Mucosa of descending colon (tissue), 3 donors: ENCODE measurements around the gene MED20. TPM values are rescaled to one million over a fixed set of nuclear protein-coding genes. Genes with fewer than 3 reads are reported as not detected.
A peak's percentile ranks its signal among the peaks of the same experiment; 100 is the strongest.

Experiments
- ATAC-seq: fragments of 200-7000 bp; cut with Tn5 transposase; one replicate; pipeline ENCODE4 v1.9.1; 2020; ENCODE audit warnings: mild to moderate bottlenecking, moderate library complexity
- DNase-seq, 3 donors: peaks; one replicate each; pipeline ENCODE4 v3.0.0-alpha.2; 2020
- H3K36me3 ChIP-seq: fragments of 200-600 bp; one replicate; pipeline ENCODE4 v1.8.0; 2021; ENCODE audit warnings: low read depth, mild to moderate bottlenecking
- H3K4me1 ChIP-seq: fragments of 200-600 bp; one replicate; pipeline ENCODE4 v1.8.0; 2021; ENCODE audit warnings: low read depth, mild to moderate bottlenecking
- H3K4me3 ChIP-seq: fragments of 200-600 bp; one replicate; pipeline ENCODE4 v1.8.0; 2021; ENCODE audit warnings: mild to moderate bottlenecking
- H3K9me3 ChIP-seq: fragments of 200-600 bp; one replicate; pipeline ENCODE4 v1.8.0; 2021; ENCODE audit warnings: mild to moderate bottlenecking
- CTCF ChIP-seq: fragments of 200-600 bp; IDR thresholded peaks from one replicate; pipeline ENCODE4 v1.8.0; 2022; ENCODE audit warnings: antibody characterized with exemption, mild to moderate bottlenecking
- intact Hi-C, 2 donors: fragments of 100-400 bp; cut with DNase I in 1 of 2; cut with micrococcal nuclease in 1 of 2; formaldehyde crosslinking; loops; one replicate each; pipeline versions ENCODE4 v1.11.0 to v1.11.1; 2022; cut with DNase I, micrococcal nuclease
- total RNA-seq, 3 donors: library from RNA; stranded (reverse); fragmentation: NEBNext Ultra II Directional in 2 of 3; extraction: Animal tissue kit (Norgen Biotek cat#: 25700) in 2 of 3; gene quantifications; one replicate each; pipeline versions ENCODE4 v1.2.1 to v1.2.4, GENCODE V29; 2021 to 2023
- donor health status: DM: no; HTN: no; CAD: no; lungs with moderate emphysema.
- donor health status: DM: no; HTN: no; CAD: no.
- donor health status: DM: no; HTN: yes; CAD: no.

The MED20 gene
- total RNA-seq, 3 donors from 2014 or later, result 15.5 to 21.2 (median 18.6) TPM

- no peak overlapping the region for H3K4me3 ChIP-seq
- H3K4me1 ChIP-seq, result peaks cover 7% of the 10 kb centered on the region
- ATAC-seq (no peak), DNase-seq (no peak)
- no peaks in the 10 kb centered on the region for H3K36me3 ChIP-seq
- H3K9me3 ChIP-seq, result no peaks in the 10 kb centered on the region
- intact Hi-C loops, result no loop called here
- no peak for TF ChIP-seq CTCF
These were observed 5.9 kb downstream of the MED20 start for GRCh38 chr6:41914869-41915530.

GRCh38 chr6:41914343-41914742, 6.6 kb downstream of the MED20 start:
- DNase-seq (no peak), ATAC-seq (no peak)
- Histone ChIP-seq H3K4me3 (no peak overlapping the region), H3K4me1 (peaks cover under 1% of the 10 kb centered on the region), H3K36me3 (no peaks in the 10 kb centered on the region), H3K9me3 (no peaks in the 10 kb centered on the region)
- no peak for TF ChIP-seq CTCF
- intact Hi-C loops, result no loop called here

GRCh38 chr6:41909727-41910126, 11.2 kb downstream of the MED20 start:
- no peak for TF ChIP-seq CTCF
- no peak for ATAC-seq
- Histone ChIP-seq H3K36me3 (peaks cover 6% of the 10 kb centered on the region), H3K4me1 (no peaks in the 10 kb centered on the region), H3K4me3 (no peak overlapping the region), H3K9me3 (no peaks in the 10 kb centered on the region)
- DNase-seq, result no peak
- intact Hi-C loops, result no loop called here

GRCh38 chr6:41901882-41902519, 18.9 kb downstream of the MED20 start:
- peak in 1 of 3 donors; percentile 39 for DNase-seq
- intact Hi-C loops, result no loop called here
- Histone ChIP-seq H3K4me1 (no peaks in the 10 kb centered on the region), H3K36me3 (peaks cover 3% of the 10 kb centered on the region), H3K4me3 (no peak overlapping the region), H3K9me3 (no peaks in the 10 kb centered on the region)
- ATAC-seq, result peak; percentile 30
- TF ChIP-seq CTCF, result no peak

- no peaks in the 10 kb centered on the region for H3K4me1 ChIP-seq
- intact Hi-C loops, result no loop called here
- H3K4me3 ChIP-seq, result no peak overlapping the region
- no peaks in the 10 kb centered on the region for H3K36me3 ChIP-seq
- H3K9me3 ChIP-seq, result no peaks in the 10 kb centered on the region
- ATAC-seq, result no peak
- DNase-seq, result no peak
- no peak for TF ChIP-seq CTCF
These were observed 20.1 kb downstream of the MED20 start for GRCh38 chr6:41900861-41901260.
